DND-41 (cell line): ENCODE data around the gene TTN.

Source experiments
- ATAC-seq: fragments of 200-7000 bp; cut with Tn5 transposase; 3 replicates; pipeline ENCODE4 v1.9.1; 2021; ENCODE audit warnings: low read depth; ENCODE audit not compliant: insufficient read depth
- DNase-seq: peaks from one replicate; pipeline ENCODE4 v3.0.0-alpha.2; 2020
- H2AFZ ChIP-seq: 2 replicates; pipeline ENCODE4 v1.6.0; 2012; ENCODE audit warnings: low read depth, low read length
- H3K27ac ChIP-seq: 2 replicates; pipeline ENCODE4 v1.5.1; 2012; ENCODE audit warnings: low read length, inconsistent platforms
- H3K27me3 ChIP-seq: fragments of 200-600 bp; sonication (generic); 2 replicates; pipeline ENCODE4 v1.6.0; 2012; ENCODE audit warnings: low read length, mild to moderate bottlenecking, inconsistent platforms; ENCODE audit not compliant: insufficient read depth, poor library complexity
- H3K36me3 ChIP-seq: 2 replicates; pipeline ENCODE4 v1.5.1; 2012; ENCODE audit warnings: low read length, inconsistent platforms; ENCODE audit not compliant: insufficient read depth
- H3K4me1 ChIP-seq: 2 replicates; pipeline ENCODE4 v1.5.1; 2012; ENCODE audit warnings: mild to moderate bottlenecking, low read length; ENCODE audit not compliant: insufficient read depth
- H3K4me2 ChIP-seq: 2 replicates; pipeline ENCODE4 v1.6.0; 2012; ENCODE audit warnings: mild to moderate bottlenecking, moderate library complexity, low read length, inconsistent platforms; ENCODE audit not compliant: insufficient read depth
- H3K4me3 ChIP-seq, 2 experiments: fragments of 200-600 bp in 1 of 2; shearing (Covaris generic) in 1 of 2; 2 replicates each; pipeline ENCODE4 v1.5.1; 2012 to 2016; ENCODE audit warnings: inconsistent platforms in 2 of 2, low read length in 2 of 2, mild to moderate bottlenecking in 2 of 2, low read depth in 1 of 2, moderate library complexity in 1 of 2
- H3K79me2 ChIP-seq: 2 replicates; pipeline ENCODE4 v1.6.0; 2012; ENCODE audit warnings: low read length, inconsistent platforms; ENCODE audit not compliant: insufficient read depth
- H3K9ac ChIP-seq: 2 replicates; pipeline ENCODE4 v1.6.0; 2012; ENCODE audit warnings: low read depth, mild to moderate bottlenecking, inconsistent platforms, low read length, moderate library complexity
- H3K9me3 ChIP-seq: 2 replicates; pipeline ENCODE4 v1.5.1; 2012; ENCODE audit warnings: low read length, moderate library complexity, mild to moderate bottlenecking, inconsistent platforms; ENCODE audit not compliant: insufficient read depth, severe bottlenecking
- H4K20me1 ChIP-seq: 2 replicates; pipeline ENCODE4 v1.6.0; 2012; ENCODE audit warnings: low read length; ENCODE audit not compliant: insufficient read depth
- EZH2 ChIP-seq: IDR thresholded peaks from 3 replicates; pipeline ENCODE4 v1.6.1; 2012; ENCODE audit warnings: borderline replicate concordance, low read depth, mild to moderate bottlenecking, moderate library complexity, low read length, inconsistent platforms; ENCODE audit not compliant: severe bottlenecking
- TF ChIP-seq, protein P1 (sequence below): IDR thresholded peaks from 2 replicates; pipeline ENCODE4 v1.5.1; 2012; ENCODE audit warnings: borderline replicate concordance, low read length, moderate library complexity, mild to moderate bottlenecking; ENCODE audit not compliant: poor library complexity, severe bottlenecking; ENCODE audit errors: extremely low read depth

The TTN gene

DNA sequence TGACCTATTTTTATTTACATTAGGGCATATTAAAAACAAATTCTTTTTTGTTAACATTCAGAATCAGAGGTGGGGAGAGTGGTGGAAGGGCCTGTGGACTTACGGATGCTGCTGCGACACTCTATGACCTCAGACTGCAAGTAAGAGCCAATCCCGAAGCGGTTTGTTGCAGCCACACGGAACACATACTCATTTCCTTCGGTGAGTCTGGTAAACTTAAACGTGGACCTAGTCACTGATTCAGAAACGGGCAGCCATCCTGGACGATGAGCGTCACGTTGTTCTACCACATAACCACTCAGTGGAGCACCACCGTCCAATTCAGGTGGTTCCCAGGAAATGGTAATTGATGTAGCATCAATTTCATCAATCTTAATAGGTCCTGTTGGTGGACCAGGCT, 265.1 kb downstream of the TTN start:
- Histone ChIP-seq H3K27ac (no peak overlapping the region), H3K79me2 (no peaks in the 10 kb centered on the region), H3K36me3 (peaks cover 73% of the 10 kb centered on the region), H3K9ac (no peak overlapping the region), H3K4me1 (no peaks in the 10 kb centered on the region), H3K4me3 (no peak overlapping the region), H4K20me1 (no peaks in the 10 kb centered on the region), H3K9me3 (no peaks in the 10 kb centered on the region), H3K27me3 (no peaks in the 10 kb centered on the region), H3K4me2 (no peak overlapping the region), H2AFZ (no peak overlapping the region)
- ATAC-seq (no peak), DNase-seq (no peak)
- TF ChIP-seq EZH2: no peak
- TF ChIP-seq, protein P1, sequence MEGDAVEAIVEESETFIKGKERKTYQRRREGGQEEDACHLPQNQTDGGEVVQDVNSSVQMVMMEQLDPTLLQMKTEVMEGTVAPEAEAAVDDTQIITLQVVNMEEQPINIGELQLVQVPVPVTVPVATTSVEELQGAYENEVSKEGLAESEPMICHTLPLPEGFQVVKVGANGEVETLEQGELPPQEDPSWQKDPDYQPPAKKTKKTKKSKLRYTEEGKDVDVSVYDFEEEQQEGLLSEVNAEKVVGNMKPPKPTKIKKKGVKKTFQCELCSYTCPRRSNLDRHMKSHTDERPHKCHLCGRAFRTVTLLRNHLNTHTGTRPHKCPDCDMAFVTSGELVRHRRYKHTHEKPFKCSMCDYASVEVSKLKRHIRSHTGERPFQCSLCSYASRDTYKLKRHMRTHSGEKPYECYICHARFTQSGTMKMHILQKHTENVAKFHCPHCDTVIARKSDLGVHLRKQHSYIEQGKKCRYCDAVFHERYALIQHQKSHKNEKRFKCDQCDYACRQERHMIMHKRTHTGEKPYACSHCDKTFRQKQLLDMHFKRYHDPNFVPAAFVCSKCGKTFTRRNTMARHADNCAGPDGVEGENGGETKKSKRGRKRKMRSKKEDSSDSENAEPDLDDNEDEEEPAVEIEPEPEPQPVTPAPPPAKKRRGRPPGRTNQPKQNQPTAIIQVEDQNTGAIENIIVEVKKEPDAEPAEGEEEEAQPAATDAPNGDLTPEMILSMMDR: no peak

DNA sequence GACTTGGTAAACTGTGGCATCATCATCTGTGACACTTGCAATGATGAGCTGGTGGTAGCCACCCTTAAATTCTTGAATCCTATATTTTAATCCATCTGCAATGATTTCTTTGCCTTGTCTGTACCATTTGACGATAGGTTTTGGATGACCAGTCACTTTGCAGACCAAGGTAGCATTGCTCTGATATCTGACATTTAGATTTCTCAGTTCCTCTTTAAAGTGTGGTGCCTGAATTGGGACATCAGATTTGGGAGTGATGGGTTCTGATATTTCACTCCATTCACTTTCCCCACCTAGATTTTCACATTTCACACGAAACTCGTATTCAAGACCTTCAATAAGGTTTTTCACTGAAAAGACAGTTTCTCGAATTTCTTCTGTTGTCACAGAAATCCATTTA, 271.2 kb downstream of the TTN start:
- Histone ChIP-seq H3K4me3 (no peak overlapping the region), H2AFZ (no peak overlapping the region), H3K4me1 (no peaks in the 10 kb centered on the region), H3K9me3 (no peaks in the 10 kb centered on the region), H3K79me2 (peaks cover 28% of the 10 kb centered on the region), H4K20me1 (no peaks in the 10 kb centered on the region), H3K27ac (no peak overlapping the region), H3K4me2 (no peak overlapping the region), H3K27me3 (no peaks in the 10 kb centered on the region), H3K36me3 (peaks cover 72% of the 10 kb centered on the region), H3K9ac (no peak overlapping the region)
- ATAC-seq (no peak), DNase-seq (no peak)
- no peak for TF ChIP-seq EZH2
- TF ChIP-seq, protein P1: no peak

DNA sequence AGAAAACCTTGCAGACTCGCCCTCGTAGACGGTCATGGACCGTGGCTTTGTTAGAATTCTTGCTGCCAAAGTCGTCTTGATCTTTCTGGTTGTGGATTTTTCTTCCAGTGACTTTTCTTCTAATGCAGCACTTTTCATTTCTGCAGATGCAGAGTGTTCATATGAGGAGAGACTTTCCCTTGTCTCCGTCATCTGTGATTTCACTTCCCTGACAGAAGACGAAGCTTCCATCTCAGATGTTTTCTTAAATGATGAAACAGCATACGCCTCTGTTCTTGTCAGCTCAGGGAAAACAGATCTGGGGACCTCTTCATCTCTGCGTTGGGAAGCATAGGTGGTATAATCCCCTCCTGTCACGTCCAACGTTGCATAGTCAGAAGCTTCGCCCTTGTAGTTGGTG, 276.1 kb downstream of the TTN start:
- no peak for TF ChIP-seq EZH2
- TF ChIP-seq, protein P1: no peak
- DNase-seq (no peak), ATAC-seq (no peak)
- Histone ChIP-seq H3K9ac (no peak overlapping the region), H3K4me2 (no peak overlapping the region), H3K4me3 (no peak overlapping the region), H3K9me3 (no peaks in the 10 kb centered on the region), H2AFZ (no peak overlapping the region), H3K79me2 (peaks cover 77% of the 10 kb centered on the region), H3K27ac (no peak overlapping the region), H4K20me1 (no peaks in the 10 kb centered on the region), H3K4me1 (peaks cover 1% of the 10 kb centered on the region), H3K36me3 (peaks cover 46% of the 10 kb centered on the region), H3K27me3 (no peaks in the 10 kb centered on the region)

DNA sequence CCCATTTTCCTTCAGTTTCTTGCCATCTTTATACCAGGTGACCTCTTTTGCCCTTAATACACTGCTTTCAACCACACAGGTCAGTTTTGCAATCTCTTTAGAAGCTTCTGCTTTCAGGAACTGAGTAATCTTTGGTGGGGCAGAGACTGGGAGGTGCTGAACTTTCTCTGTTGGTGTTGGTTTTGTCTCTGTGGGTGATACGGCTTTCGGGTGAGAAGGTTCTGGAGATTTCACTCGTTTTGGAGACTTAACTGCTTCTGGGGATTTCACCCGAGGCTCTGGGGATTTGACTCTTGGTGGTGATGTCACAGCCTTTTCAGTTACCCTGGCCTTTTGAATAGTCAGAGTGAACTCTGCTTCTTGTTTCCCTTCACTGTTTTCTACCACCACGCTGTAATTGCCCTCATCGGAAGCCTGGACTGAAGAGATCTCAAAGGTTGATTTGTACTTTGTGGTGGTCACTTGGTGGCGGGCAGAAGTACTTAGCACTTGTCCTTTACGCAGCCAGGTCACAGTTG, 276.5 kb downstream of the TTN start:
- DNase-seq (no peak), ATAC-seq (no peak)
- Histone ChIP-seq H2AFZ (no peak overlapping the region), H3K9ac (no peak overlapping the region), H3K27me3 (no peaks in the 10 kb centered on the region), H3K79me2 (peaks cover 81% of the 10 kb centered on the region), H3K9me3 (no peaks in the 10 kb centered on the region), H3K4me1 (peaks cover 4% of the 10 kb centered on the region), H3K4me2 (no peak overlapping the region), H3K27ac (no peak overlapping the region), H3K36me3 (peaks cover 41% of the 10 kb centered on the region), H4K20me1 (no peaks in the 10 kb centered on the region), H3K4me3 (no peak overlapping the region)
- TF ChIP-seq EZH2: no peak
- TF ChIP-seq, protein P1: no peak
